HG02642 (cell line): ENCODE measurements around the gene TRIM44.
A peak's percentile ranks its signal among the peaks of the same experiment; 100 is the strongest.

Experiments
- ATAC-seq: cut with Tn5 transposase; IDR thresholded peaks from one replicate; pipeline ENCODE4 v1.9.1; 2021; ENCODE audit warnings: mild to moderate bottlenecking; ENCODE audit not compliant: unreplicated experiment, poor library complexity

TRIM44 gene

DNA sequence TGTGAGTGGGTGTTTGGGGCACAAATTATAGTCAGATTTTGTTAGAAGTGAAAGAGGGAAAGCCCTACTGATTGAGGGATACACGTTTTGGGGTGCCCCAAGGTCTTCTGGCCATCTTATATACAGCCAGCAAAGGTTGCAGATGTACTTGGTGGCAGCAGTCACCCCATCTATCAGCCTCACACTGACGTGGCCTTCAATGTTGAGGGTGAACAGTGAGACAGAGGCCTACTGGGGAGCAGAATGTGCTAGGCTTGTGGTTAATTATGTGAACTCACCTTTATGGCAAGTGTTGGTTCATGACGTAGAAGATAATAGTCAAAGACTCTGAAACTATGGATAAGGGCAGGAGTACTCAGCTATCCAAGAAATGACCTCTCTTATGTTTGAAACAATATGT is 121.2 kb downstream of the TRIM44 start:
- ATAC-seq, result no peak

DNA sequence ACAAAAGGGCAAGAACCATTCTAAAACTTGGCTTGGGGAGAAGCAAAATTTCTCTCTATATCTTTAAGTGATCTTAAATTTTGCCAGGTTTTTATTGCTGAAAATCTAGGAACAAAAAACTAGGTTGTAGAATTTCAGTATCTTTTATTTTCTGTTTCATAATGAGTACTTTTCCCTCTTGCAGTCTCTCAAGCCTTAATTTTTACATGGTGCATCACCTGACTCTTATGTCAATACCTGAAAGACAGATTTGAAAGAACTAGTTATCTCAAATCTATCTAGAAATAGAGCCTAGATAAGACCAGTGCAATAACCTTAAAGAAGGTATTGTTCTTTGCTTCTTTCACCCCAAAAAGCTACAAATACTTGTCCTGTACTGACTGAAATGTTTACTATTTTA is 122.1 kb downstream of the TRIM44 start:
- peak; percentile 47 for ATAC-seq

DNA sequence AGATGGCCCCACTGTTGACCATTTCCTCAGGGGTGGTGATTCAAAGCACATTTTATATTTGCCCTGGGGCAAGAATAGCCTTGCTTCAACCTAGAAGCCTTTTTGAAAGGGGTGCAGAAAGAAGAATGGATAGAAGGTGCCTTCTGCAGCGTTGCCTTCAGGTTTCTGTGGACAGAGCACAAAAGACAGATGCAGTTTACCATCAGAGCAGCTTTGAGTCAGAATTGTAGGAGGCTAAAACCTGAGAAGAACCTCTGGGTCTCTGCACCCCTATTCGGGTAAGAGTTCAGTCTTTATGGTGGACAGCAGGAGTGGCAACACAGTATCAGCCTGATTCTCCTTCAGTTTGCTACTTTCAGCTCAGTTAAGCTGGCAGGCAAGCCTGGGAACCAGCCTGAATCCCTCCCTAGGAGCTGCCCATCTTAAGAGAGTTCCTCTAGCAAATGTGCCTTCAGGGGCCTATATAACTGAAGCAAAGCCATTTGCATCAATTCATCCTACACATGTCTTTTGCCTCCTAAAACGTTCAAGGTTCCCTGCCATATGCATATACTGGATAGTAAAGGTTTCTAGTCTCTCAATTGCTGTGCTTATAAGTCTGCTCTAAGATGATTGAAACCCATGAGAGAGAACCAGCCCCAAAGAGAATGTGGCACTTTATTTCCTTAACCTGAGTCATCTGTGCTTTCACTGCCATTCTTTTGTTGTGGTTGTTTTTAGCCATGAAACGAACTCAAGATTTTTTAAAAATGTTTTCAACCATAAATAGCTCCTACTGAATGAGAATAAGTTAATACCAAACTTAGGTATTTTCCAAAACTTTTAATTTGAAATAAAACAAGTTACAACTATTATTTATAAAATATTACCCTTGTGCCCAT is 123.0 kb downstream of the TRIM44 start:
- peak; percentile 58 for ATAC-seq

DNA sequence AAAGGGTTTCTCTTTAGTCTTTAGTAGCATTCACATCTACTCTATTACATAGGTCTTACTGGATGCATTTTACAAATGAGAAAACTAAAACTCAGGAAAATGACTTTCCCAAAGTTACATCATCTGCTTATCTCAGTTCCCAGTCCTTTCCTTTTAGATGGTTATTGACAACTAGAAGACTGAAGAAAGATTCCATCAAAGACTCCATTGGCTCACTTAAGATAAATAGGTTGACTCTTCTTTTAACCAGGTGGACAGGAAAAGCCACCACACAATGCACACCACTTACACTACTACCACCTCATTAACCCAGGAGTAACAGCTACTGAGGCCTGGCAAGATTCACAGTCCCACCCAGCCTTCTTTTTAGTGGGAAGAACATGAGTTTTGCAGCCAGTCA is 123.6 kb downstream of the TRIM44 start:
- no peak for ATAC-seq

DNA sequence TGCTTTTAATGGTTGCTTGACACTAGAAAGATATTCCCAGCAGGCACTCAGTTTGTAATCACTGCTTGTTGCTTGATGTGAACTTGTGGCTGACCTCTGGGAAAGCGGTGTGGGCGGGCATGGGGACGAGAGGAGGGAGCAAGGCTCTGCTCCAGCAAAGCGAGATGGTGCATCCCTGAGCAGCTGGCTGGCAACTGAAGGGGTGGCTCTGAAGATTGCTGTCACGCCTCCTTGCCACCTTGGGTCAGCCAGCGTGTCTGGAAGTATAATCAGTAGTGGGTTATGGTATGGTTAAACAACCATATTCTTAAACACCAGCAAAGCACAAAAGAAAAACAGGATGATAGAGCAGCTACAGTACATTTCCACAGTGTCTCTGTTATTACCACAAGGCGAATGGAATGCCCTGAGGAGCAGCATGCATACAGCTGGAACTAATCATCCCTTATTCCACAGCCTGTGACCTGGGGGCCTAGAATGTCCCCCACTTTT is 124.5 kb downstream of the TRIM44 start:
- no peak for ATAC-seq

DNA sequence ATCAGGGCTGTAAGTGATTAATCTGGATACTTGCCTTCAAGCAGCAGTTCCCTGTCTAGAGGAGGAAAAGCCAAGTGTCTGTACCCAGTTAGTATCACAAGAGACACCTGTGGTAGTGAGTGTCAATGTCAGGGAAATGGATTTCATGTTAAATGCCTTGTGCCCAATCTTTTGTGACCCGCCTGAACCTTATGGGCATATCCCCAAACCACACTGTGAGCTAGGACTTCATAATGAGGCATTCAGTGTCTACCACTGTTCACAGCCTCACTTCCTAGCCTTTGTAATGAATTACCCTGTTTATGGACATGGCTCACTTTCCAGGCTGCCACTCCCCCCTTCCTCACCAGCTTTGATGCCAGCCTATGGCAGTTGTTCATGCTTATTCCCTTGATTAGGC is 125.1 kb downstream of the TRIM44 start:
- no peak for ATAC-seq

DNA sequence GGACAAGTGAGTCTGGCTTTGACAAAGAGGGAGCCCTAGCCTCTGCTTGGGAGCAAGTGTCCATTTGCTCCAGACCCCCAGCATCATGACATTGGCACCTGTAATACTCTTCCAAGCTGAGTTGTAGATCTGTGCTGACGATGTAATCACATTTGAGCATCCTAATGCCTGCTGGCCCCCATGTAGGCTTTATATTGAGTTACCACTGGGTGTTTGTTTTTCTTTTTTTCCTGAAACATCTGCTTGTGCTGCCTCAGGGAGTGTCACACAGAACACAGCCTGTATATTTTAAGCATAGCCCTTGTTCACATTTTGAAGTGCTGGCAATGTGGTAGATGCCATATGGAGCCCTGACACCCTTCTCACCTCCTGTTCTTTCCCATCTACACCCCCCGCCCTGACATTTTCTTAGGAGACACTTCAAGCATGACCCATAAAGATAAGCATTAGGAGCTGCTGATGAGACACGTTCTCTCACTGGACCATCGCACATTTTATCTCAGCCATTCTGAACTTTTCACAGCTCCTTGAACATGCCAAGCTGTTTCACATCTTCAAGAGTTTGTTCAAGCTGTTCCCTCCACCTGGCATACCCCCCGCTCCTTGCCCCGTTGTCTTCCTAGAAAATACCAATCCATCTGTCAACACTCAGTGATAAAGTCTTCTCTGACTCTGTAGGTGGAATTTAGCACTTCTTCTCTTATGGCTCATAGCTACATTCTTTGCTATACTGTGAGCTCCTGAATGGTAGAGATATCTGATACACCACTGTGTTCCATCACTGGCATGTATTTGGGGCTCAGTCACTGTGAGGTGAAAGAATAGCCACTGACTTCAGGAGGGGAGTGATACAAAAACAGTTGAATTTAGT is 128.7 kb downstream of the TRIM44 start:
- ATAC-seq, result no peak

DNA sequence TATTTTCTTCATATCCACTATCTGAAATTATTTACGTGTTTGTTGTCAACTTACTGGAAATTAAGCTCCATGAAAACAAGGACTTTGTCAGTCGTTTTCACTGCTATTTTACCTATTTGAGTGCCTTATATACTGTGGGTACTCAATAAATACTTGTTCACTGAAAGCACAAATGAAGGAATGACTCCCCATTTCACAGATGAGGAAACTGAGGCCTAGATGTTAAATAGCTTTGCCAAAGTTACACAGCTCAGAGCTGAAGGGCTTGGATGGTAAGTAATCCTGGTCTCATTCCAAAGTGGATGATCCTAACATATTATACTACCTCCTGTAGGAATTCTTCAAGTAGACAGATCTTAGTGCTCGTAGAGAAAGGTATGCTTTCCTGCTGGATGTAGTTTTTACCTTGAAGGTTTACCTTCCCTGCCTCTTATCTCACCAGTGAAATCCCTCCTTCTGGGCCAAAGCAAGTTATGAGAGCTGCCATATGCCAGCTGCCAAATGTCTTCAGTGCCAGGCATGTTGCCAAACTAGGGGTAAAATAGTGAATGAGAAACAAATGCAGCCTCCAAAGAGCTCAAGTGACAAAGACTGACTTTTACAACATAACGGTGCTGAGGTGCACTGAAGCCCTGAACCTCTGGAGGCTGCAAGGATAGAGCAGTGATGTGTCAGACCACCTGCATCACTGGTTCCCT is 129.7 kb downstream of the TRIM44 start:
- ATAC-seq, result no peak

DNA sequence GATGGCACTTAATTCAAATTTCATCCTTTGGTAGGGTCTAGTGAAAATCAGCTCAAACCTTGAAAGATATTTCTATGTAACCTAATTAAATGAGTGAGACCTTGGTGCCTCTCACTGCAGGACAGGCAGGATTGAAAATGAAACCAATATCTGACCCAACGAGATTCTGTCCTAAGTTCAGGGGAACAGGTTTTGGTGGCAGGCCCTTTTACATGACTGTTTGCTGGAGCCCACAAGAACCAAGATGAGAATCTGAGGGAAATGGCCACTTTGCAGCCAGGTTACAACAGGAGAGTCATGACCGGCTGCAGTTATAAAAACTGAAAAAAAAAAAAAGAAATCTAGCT is 130.2 kb downstream of the TRIM44 start:
- no peak for ATAC-seq

DNA sequence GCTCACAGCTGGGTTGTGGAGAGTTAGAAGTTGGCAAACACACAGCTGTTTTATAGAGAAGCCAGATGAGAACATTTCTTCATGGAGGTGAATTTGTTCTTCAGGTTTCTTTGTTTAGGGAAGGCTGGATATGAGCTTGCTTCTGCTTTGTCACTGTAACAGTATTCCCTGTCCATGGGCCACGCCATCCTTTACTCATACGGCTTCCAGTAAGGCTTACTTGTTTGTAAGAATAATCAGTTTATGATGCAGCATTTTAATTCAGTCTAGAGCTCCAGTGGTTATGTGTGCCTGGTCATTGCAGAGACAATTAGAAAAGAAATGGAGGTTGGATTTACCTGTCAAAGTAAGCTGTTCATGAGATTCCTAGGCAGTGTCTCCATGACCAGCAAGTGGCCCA is 131.8 kb downstream of the TRIM44 start:
- ATAC-seq, result no peak

DNA sequence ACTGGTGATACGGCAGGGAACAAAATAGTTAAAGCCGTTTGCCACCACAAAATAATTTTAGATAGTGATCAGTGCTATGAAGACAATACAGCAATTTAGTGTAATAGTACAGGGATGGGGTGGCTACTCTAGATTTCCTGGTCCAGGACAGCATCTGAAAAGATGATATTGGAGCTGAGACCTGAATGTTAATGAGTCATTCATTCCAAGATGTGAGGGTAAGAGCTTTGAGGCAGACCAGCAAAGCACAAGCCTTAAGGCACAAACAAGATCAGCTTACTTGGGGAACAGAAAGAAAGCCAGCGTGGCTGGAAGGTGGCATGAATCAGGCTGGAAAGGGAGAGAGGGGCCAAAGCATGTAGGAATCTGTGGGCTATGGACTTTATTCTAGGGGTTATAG is 132.3 kb downstream of the TRIM44 start:
- ATAC-seq, result no peak

DNA sequence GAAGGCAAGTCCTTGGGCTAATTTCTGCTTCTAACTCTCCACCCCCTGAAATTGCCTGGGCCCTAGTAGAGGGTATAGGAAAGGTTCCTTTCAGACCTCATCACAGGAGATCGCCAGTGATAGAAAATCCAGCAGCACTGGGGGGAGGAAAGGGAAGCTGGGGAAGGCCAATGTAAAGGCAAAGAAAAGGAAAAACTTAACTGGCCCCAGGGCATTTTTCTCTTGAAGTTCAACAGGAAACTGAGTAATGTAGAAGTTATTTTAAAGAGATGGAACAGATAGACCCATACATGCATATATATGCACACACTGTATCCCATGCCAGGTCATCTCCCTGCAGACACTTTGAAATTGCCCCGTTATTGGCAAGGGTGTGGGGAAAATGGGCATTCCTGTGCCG is 134.0 kb downstream of the TRIM44 start:
- no peak for ATAC-seq

DNA sequence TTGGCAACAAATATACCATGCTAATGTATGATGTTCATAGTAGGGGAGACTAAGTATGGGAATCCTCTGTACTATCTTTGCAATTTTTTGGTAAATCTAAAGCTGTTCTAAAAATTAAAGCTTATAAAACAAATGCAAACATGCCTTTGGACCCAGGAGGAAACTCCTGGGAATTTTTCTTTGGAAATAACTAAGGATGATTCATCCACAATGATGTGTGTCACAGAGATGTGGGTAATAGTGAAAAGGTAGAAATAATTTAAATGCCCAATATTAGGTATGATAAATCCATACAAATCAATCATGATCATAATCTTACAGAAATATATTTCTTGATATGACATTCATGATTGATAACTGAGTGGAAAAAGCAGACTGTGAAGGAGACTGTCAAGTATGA is 135.8 kb downstream of the TRIM44 start:
- no peak for ATAC-seq

DNA sequence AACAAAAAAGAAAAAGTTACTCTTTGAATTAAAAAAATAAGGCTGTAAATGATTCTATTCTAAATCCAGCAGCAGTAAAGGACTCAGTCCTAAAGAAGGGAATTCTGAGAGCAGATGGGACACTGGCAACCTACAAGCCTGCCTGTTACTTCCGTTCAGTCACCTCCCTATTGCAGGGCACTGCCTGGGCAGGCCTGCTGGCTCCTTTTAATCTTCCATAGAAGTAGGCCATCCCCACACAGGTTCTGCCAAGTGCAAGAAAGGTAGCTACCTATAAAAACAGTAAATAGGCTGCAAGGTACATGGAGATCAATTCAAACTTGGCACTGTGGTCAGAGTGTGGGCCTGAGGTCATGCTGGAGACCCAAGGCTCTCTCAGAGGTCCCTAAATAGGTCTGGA is 136.4 kb downstream of the TRIM44 start:
- no peak for ATAC-seq

DNA sequence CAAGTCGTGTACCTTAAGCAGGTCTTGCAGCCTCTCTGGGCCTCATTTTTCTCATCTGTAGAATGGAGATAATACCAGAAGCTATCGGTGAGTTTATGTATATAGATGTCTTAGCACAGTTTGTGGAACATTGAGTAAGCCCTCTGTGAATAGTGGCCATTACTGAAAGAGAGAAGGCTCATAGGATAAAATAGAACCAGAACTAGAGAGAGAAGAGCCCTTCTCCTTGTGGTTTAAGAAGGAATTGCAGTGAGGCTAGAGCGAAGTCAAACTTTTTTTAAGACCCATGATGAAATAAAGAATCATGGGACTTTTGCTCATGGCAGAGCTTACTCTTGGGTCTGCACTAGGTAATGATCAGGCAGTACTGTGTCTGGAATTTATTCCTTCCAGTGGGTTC is 137.1 kb downstream of the TRIM44 start:
- no peak for ATAC-seq

DNA sequence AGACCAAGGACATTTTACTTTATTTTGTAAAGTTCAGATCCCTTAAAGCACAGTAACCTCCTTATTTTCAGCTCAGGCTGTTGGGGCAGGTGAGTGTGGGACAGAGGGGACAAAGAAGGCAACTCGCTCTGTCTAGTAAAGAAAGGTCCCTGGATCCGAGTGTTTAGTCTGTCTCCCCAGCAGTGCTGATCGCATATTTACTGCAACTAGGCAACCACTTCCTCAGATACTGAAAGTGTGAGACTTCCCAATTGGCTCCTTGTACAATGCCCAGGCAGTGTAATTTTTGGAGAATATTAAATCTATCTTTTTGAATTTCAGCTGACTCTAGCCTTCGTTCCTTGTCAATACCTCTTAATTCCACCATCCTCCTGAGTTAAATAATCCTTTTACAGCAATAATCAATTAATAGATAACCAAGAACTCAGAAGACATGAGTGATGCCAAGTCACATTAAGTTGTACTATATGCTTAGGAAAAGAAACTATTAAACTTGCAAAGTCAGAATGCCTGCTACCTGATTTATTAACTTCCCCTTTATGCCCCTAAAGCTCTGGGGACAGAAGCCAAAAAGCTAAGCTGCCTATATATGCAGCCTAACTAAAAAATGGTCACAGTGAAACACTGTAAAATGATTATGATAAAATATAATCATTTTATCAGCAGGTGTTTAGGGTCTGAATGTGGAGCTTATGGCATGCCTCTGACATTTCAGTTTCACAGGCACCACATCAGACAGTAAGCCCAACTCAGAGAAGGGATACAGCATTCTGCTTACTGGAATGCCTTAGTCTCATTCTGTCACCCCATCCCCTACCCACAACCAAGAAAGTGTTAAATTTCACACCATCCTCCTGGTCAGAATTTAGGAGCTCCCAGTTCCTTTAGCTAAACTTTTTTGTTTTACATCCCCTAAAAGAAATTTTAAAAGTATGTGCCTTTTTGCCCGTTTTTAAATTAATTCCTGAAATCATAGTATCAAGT is 138.7 kb downstream of the TRIM44 start:
- peak; percentile 70 for ATAC-seq

DNA sequence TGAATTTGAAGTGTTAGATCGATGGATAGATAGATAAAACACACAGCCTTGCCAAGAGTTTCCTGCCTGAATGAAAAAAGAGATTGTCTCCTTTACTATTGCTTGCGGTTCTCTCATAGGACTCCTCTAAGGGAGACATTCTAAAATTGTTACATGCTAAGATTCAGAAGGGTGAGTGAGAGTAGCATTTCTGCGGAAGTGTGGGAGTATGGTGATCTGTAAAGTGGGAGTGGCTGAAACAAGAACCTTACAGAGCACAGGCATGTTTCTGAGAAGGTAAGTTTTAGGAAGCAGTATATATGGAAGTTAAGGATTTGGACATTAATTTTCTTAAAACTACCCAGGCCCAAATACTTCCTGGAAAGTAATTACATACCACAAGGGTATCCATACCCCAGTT is 139.6 kb downstream of the TRIM44 start:
- ATAC-seq, result no peak

DNA sequence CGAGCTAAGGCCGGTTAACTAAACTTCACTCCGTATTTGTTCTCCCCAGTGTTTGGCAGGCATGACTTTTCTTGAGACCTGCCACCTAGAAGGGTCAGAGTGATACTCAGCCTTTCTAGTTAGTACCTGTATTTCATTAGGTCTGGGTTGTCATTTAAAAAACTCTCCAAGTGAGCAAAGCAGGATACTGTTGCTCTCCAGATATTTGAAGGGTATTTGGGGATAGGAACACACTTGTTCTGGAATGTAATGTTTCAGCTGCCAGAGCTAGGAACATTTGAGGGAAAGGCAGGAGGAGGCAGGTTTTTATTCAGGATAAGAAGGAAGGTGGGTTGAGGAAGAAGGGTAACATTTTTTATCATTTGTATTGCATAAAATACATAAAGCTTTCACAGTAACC is 140.1 kb downstream of the TRIM44 start:
- ATAC-seq, result no peak

DNA sequence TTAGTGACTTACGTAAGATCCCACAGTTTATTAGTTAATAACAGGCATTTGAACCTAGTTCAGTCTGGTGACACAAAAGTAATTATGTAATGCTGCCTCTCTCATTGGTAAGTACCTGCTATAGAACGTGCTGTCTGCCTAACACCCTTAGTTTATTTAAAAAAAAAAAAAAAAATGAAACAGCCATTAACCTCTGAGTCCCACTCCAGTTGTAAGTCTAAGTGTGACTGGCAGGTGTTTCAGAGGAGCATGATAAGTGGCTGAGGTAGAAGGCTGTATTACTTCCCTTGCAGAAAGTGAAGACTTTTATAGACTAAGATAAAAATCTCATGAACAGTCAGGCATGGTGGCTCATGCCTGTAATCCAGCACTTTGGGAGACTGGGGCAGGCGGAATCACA is 140.5 kb downstream of the TRIM44 start:
- no peak for ATAC-seq
